Activated T-cell treated with anti-CD3 and anti-CD28 coated beads, Interleukin-2, amount 50 U/mL, for 48 hours (primary cell): ENCODE measurements around the gene KCNJ2.
A peak's percentile ranks its signal among the peaks of the same experiment; 100 is the strongest.

ENCODE experiments used
- DNase-seq, 2 experiments: peaks; one replicate each; pipeline ENCODE4 v3.0.0-alpha.2; 2020

The KCNJ2 gene

DNA sequence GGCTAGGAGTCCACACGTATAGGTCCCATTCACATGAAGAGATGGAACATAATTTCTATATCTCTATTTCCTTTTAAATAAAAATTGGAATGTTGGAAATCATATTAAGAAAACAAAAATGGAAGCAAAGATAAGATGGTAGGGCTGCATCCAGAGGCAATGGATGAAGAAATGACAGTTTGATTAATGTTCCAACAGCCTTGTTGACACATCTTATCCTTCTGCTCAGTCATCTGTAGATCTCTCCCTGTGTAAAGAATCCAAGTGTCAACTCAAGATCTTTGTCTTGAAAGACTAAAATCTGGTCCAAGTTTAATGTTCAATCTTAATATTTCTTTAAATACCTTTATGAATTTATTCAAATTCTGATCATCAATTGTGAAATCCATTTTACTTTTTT lies 7.8 kb upstream of the KCNJ2 start:
- DNase-seq, result no peak

DNA sequence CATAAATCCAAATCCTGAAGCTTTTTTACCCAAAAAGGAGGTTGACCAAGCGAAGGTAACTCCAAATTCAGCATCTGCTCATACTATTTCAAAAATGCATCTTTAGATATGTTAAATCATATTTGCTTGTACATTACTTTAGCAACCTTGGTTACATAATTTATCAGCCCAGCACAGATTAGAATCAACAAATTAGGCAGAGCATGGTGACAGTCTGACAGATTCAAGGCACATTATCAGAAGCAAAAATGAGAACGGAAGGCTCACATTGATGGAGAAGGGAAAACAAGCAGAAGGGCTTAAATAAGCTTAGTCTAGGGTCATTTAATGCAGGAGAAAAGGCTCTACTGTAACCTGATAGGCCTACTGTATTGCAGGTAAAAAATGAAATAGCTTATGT lies 3.9 kb upstream of the KCNJ2 start:
- DNase-seq, result no peak

DNA sequence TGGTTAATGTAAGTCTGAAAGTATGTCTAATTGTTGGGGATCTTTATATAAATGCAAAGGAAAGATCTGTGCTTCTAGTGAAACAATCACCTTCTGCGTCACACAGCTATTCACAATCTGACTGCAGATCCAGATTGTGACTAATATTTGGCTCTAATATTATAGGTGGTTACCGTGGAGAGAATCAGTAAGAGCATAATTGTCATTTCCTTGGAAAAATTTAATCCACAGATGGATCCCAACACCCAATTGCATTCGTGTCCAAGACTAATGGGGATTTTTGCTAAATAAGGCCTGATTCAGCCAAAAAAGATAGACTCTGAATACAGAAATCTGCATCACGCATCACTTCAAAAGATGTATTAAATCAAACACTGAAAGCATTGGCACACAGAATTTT lies 2.7 kb upstream of the KCNJ2 start:
- DNase-seq, result no peak

DNA sequence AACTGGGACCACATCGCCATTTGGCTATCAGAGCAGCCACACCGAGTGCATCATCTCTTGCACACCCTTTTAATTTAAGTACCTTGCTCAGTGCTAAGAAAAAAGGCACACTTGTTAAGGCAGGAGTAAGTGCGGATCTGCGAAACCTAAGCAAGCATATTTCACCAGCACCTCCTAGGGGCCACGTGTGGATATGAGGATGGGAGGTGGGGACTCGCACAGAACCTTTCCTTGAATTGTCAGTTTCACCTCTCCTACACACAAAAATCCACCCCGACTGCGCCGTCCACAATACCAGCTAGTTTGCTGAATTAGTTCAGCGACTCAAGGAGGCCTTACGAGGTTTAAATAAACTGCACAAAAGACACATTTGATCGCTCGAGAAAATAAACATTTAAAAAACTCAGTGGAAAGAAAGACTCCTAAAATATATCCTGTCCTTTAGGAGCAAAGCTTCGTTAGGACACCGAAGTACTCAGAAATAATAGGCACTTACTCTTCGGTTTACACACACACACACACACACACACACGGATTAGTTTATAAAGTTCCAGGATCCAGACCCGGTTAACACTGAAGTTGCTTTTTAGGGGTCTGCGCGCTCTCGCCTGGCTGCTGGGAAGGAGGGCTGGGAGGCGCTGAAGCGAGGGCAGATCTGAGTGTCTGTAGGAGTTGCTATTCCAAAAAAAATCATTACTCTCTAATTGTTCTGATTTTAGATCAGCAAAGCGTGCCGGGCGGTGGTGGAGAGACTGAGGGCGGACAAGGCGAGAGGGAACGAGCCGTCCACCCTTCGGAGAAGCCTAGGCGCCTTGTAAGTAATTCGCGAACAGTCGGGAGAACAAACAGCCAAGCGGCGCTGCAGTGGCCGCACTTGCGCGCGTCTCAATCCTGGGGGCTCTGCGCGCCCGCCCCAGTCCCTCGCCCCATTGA lies 1.0 kb upstream of the KCNJ2 start:
- peak; percentile 31 to 37 for DNase-seq

DNA sequence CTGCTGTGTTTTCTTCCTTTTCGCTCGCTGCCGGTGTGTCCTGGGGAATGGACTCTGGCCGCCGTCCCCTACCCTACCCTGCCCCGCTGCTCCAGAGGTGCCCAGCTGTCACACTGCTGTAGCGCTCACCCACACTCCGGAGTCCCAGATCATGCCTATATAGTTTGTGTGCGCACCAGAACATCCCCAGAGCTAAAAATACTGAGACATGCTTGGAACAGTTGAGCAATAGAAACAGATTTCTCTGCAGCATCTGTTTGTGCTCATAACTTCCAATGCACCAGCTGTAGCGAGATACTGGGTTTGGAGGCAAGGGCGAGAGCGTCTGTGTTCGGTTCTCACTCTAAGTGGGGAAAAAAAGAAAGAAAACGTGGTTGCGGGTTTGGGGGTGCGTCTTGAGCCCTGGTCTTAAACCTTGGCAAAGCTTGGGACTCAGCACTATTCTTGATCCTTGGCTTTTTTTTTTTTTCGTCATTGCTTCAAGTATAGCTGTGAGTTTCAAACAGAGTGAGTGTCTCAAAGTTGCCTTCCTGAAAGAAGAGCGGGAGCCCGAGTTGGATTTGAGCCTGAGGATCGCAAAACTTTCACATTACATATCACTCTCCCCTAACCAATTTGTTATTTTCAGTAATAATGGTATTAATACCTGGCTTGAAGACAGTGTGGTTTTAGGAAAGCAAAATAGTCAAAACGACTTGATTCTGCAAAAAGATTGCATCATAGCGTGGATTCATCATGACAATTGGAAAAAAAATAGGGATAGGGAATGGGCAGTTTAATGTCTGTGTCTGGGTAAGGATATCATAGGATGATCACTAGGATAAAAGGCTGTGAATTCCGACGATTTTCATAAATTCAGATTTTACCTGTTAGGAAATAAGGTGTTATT lies 621 bp downstream of the KCNJ2 start:
- DNase-seq, result peak; percentile 13 to 16

DNA sequence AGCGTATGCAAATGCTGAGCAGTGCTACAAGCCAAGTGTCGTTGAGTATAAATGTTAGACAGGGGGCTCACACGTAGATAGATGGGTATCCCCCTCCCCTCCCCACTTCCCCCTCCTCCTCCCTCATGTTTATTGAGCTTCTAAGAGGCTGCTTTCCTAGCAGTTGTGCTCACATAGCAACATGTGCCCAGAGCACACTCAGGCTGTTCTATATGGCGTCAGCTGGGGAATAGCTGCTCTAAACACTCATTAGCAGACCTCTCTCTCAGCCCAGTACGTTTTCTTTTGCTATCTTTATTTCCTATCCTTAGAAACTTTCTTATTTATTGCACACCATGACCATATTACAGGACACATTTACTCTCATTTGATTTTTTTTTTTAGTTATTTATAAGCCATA lies 1.8 kb downstream of the KCNJ2 start:
- DNase-seq, result no peak

DNA sequence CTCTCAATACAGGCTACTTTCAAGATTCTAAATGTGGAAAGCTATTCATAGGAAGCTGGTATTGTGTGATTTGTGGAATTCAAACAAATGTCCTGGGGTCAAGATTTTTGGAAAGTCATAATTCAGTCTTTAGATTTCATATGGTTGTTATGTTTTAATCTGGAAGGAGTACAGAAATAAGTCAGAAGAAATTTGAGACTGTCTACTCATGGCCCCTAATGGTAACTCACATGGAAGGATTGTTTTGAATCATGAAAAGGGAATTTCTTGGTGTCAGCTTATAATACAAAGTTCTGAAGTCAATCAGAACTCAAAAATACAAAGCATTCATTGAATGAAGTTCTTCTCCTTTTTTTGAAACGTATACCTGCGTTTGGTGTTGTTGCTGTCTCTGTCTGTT lies 3.1 kb downstream of the KCNJ2 start:
- DNase-seq, result no peak

DNA sequence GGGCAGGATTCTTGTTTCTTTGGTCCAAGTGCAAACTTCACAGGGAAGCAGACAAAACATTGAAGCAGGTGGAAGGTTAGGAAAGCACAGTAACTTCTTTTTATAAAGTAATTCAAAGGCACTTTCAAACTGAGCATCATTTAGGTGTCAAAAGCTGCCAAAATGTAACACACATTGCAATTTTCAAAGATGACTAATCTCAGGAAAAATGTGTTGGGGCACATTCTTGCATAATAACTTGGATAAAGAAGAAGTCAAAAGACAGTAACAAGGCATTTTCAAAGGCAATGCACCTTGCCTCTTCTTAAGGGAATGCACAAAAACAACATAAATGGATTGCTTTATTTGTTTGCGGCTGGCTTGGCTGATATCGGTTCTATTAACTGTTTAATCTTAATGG lies 3.6 kb downstream of the KCNJ2 start:
- DNase-seq, result no peak

DNA sequence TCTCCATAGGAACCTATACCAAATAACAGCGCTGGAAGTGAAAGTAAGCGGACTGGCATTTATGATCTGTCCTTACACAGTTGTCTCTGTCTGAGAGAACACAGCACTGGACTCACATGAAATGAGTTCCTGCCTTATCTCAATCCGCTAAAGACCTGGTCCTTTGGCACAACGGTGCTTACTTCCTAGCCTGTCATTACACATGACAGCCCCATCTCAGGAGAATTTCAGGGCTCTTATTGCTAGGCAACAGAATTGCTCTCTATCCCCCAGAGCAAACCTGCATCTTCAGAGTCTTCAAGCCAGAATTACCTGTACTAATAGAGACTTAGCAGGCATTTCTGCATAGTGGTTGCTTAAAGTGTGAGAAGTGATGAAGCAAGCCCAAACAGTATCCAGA lies 4.3 kb downstream of the KCNJ2 start:
- DNase-seq, result no peak

DNA sequence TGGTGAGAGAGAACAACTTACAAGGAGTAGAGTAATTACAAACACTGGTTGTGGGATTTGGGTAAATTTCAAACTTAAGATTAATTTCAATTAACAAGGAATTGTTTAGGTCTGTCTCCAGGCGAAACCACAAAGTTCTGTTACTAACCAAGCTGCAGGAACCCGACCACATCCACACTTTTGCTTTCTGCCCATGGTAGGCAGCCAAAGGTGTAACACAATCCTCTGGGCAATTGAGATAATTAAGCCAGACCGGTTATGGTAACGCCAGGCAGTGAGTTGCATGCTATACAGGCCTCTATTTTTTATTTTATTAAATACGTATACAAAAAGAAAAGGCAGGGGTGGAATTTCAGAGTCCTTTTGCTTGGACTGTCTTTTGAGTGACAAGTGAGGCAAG lies 12.0 kb downstream of the KCNJ2 start:
- DNase-seq, result no peak

DNA sequence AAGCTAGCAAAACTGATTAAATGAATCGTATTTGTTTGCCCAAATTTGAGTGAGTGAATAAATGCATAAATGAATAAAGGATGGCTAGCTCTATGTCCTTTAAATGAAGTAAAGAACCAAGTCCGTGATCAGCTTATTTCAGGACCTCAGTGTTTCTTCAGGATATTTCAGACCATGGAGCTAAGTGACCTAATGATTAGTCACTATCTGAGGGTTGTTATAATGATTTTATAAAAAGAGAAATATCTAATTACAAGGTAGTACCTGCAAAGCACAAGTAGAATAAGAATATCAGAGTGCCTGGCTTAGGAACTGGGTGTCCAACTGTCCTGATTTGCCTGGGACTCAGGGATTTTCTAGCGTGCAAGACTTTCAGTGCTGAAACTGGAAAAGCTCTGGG lies 12.5 kb downstream of the KCNJ2 start:
- DNase-seq, result no peak

DNA sequence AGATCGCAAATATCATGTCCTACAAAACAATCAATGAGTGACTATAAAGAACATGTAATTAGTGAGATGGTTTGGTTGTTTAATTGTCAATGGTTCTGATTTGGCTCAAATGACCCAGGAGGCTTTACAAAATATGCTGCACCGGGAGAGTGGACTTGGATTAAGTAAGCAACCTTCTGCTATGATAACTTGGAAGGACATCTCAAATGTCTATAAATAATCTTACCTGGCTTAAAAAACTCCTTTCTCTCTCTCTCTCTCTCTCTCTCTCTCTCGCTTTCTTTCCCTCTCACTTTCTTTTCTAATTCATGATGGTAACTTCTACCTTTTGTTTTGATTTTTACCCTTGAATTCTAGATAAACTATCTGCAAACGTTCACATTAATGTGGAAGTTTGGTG lies 14.2 kb downstream of the KCNJ2 start:
- no peak for DNase-seq

DNA sequence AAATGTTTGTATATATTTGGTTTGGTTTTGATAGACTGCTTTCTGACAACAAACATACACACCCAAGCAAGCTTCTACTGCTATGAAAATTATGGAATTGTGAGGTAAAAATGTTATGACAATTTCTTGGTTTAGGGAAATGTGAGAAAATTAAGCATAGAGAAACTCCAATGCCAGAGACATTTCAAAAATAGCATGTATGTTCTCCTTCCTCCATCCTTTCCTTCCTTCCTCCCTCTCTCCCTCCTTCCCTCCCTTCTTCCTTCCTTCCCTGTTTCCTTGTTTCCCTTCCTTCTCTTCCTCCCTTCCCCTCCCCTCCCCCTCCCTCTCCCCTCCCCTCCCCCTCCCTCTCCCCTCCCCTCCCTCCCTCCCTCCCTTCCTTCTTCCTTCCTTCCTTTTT lies 14.9 kb downstream of the KCNJ2 start:
- DNase-seq, result no peak

DNA sequence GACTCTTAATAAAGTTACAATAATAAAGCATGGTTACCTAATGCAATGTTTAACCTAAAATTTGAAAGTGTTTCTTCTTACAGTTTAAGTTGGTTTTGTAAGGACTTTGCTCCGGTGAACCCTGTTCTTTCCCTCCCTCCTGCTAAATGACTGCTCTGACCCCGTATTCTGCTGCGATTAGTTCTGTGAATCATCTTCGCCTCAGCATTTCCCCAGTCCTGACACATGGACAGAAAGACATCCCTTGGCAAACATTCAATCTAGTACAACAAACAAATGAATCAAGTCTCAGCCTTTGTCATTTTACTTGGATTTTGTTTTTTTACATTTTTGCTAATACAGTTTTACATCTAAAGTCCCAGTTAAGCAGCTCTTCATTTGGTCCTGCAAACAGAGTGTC lies 15.4 kb downstream of the KCNJ2 start:
- no peak for DNase-seq

DNA sequence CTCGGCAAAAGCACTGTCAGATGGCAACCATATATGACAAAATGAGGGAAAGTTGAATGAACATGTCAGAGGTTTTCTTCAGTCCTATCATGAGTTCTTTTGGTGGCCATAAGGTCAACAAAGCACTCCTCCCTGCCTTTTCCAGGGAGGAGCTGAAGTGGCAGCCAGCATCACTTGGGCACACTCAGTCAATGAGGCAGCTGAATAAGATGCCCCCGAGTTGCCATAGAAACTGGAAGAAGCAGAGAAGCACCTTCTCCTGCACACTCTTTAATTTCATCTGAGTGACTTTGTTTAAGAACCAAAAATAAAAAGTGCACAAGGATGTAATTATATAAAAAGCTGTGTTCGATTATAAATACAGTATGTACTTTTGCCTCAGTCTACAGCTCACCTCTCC lies 16.0 kb downstream of the KCNJ2 start:
- DNase-seq, result no peak

DNA sequence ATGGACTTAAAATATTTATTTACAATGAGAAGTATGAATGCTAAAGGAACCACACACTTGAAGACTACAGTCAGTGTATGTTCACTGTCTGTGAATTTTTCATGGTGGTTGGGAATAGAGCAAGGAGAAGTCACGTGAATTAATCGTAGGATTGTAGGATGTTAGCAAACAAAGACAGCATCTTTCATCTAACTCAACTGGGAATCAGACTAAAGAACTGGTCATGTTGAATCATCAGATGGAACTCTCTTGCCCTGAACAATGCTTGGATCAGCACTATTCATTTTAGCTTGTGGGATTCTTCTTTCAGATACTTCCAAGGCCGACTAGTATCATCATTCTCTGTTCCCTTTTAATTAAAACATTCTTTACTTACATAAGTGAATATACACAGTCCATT lies 18.1 kb downstream of the KCNJ2 start:
- DNase-seq, result no peak

DNA sequence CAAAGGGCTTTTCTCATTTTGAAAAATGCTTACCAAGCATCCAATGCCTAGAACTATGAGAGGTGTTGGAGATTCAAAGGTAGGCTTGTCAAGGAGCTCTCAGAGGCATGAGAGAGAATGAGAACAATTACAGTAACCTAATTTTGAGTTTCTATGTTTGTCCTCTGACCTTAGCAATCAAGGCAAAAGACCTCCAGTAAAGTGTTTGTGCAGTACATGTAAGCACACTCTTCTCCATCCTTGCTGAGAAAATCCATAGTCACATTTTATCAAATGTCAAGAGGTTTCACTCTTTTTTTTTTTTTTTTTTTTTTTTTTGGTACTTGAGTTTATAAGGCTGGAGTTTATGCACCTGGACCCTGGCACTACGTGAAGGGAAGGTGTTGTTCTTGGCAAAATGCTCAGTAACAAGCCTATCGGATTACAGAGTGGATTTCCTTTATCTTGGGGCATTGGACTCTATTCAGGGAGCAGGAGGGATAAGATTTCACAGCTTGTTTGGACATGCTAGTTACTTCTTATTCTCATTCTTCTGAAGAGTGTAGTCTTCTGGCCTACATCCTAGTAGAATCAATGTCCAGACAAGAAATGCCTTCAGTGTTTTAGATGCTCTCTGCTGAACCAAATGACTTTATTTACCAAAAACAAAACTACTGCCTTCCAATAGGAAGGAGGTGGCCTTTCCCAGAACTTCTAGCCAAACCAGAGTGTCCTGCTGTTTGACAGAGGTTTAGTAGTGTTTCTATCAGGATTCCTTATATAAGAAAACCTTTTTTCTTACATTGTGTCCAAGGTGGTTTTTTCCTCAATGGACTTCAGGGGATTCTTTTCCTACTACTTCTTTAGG lies 21.9 kb downstream of the KCNJ2 start:
- DNase-seq, result no peak

DNA sequence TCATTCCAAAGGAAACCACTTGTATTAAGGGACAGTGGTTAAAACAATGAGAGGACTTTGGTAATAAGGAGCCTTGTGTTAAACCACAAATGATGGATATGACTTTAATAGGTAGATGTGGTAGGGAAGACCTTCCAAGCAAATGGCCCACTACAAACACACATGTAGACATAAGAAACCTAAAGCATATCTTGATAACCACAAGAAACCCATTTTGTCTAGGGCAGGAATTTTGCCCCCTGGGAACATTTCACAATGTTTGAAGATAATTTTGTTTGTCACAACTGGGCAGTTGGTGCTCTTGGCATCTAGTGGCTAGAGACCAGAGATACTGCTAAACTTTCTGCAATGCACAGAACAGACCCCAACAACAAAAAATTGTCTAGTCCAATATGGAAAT lies 25.8 kb downstream of the KCNJ2 start:
- DNase-seq, result no peak

DNA sequence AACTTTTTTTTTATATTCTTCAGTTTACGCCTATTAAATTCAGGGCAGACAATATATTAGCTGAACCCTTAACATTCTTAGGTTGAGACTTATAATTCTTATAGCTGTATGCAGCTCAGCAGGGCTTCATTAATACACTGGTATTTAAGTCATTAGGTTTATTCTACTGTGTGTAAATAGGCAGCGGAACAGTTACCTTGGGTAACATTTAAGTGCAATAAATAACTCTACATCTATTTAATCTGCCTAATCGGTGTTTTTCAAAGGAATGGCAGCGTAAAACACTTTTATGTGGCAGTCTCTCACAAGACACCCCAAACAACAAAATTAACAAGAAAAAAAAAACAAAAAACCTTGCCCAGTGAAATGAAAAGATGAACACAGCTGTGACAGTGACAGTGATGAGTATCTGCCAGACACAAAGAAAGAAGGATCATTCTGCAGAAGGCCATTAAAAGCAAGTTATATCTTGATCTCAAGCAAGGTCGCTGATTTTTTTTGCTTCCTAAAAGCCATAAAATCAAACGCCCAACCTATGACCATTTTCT lies 32.6 kb downstream of the KCNJ2 start:
- no peak for DNase-seq

DNA sequence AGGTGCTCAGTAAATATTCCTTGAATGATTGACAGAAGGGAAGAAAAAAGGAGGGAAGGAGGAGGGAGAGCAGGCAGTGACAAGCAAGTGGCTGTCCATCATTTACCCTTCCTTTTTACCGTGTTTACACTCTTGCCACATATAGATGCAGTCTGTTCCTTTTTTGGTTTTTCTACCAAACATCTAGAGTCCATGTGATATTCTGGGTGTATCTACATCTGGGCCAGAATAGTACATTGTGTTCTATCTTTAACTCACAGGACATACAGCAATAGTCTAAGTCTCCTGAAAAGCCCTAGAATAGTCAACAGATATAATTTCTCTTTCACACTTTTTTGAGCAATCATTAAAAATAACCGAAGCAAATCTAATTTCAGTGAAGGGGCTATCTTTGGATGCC lies 33.5 kb downstream of the KCNJ2 start:
- no peak for DNase-seq

DNA sequence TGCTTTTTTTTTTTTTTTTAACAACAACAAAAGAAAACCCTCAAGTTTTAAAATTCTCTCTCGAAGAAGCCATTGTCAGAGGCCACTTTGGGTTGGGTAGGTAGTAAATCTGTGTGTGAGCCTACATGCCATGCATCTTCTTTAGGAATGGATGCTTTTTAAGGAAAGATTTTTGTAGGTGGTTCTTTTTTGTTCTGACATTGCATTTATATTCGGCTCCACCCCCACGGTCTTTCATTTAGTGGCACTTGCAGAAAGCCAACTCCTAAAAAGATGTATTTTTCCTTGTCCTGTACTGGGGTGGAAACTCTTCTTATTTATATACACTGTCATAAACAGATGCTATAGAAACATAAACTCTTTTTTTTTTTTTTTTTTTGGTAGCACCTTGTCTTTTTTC lies 35.1 kb downstream of the KCNJ2 start:
- DNase-seq, result no peak

DNA sequence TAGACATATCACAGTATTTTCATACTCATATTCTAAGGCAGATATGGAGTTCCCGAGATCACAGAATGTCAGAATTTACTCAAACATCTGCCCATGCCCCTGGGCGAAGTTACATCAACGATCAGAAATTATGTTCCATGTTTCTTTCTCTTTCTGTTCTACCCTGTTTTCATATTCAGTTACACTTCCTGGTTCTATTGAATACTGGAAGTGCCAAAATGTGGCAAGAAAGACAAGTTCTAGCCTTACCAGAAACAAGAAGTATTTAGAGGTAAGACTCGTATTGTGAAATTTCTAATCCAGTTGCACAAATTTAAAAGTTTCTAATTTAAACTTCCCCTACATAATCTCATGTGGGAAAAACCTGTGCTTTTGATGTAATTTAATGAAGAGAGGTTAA lies 36.1 kb downstream of the KCNJ2 start:
- DNase-seq, result no peak
